A673 (cell line): ENCODE measurements around the gene MIER1. TPM values are rescaled to one million over a fixed set of nuclear protein-coding genes. Genes with fewer than 3 reads are reported as not detected.

Source experiments
- BruUV-seq: library from RNA; stranded (reverse); fragments of 400-500 nt; replicated peaks from 2 replicates; lab custom pipeline; 2021; lab: Mats Ljungman, UMichigan
- CTCF ChIA-PET: fragments of 300-600 bp; sonication (Branson Sonifier 250); formaldehyde crosslinking; loops from one replicate; lab custom pipeline; 2022; ENCODE audit warnings: antibody characterized with exemption; lab: Charles Lee
- POLR2A ChIA-PET: fragments of 300-600 bp; sonication (Branson Sonifier 250); formaldehyde crosslinking; loops from one replicate; lab custom pipeline; 2022; ENCODE audit warnings: antibody characterized with exemption; ENCODE audit not compliant: low non-redundant PET; lab: Charles Lee
- DNase-seq: peaks from one replicate; pipeline ENCODE4 v3.0.0-alpha.2; 2015; ENCODE audit warnings: low spot score
- H3K27ac ChIP-seq: fragments of 200-600 bp; sonication (generic); 2 replicates; pipeline ENCODE4 v1.5.1; 2016; ENCODE audit warnings: mixed run types, low read depth, mild to moderate bottlenecking, mixed read lengths, antibody characterized with exemption, low read length; ENCODE audit not compliant: poor library complexity, severe bottlenecking
- H3K27me3 ChIP-seq: fragments of 200-600 bp; sonication (generic); replicated peaks from 2 replicates; pipeline ENCODE4 v1.6.1; 2017; ENCODE audit warnings: mixed run types, low read depth, mild to moderate bottlenecking, mixed read lengths, antibody characterized with exemption, low read length; ENCODE audit not compliant: insufficient read depth, poor library complexity
- H3K36me3 ChIP-seq: fragments of 200-600 bp; sonication (generic); 2 replicates; pipeline ENCODE4 v1.6.1; 2016; ENCODE audit warnings: mixed run types, mild to moderate bottlenecking, mixed read lengths, antibody characterized with exemption, low read length; ENCODE audit not compliant: insufficient read depth, poor library complexity, severe bottlenecking
- H3K4me1 ChIP-seq: fragments of 200-600 bp; sonication (generic); 2 replicates; pipeline ENCODE4 v1.6.1; 2017; ENCODE audit warnings: mixed run types, mild to moderate bottlenecking, mixed read lengths, antibody characterized with exemption, low read length; ENCODE audit not compliant: insufficient read depth, poor library complexity, severe bottlenecking
- H3K4me3 ChIP-seq: fragments of 200-600 bp; sonication (generic); 2 replicates; pipeline ENCODE4 v1.5.1; 2016; ENCODE audit warnings: low read depth, mixed run types, mild to moderate bottlenecking, mixed read lengths, low read length; ENCODE audit not compliant: poor library complexity, severe bottlenecking
- H3K9me3 ChIP-seq: fragments of 200-600 bp; sonication (generic); 2 replicates; pipeline ENCODE4 v1.6.1; 2016; ENCODE audit warnings: mixed run types, low read depth, mild to moderate bottlenecking, mixed read lengths, antibody characterized with exemption, low read length; ENCODE audit not compliant: poor library complexity, severe bottlenecking
- CTCF ChIP-seq: fragments of 300-800, 200-600 bp; sonication (generic); conservative IDR thresholded peaks from 2 replicates; pipeline ENCODE4 v1.5.1; 2017; ENCODE audit warnings: low read depth, mild to moderate bottlenecking, antibody characterized with exemption, low read length, moderate library complexity, mixed read lengths
- EZH2 ChIP-seq: fragments of 200-600 bp; sonication (generic); IDR thresholded peaks from 2 replicates; pipeline ENCODE4 v1.6.1; 2017; ENCODE audit warnings: borderline replicate concordance, low read depth, mild to moderate bottlenecking, mixed read lengths, antibody characterized with exemption, low read length; ENCODE audit not compliant: poor library complexity, severe bottlenecking
- intact Hi-C: fragments of 100-400 bp; cut with micrococcal nuclease; formaldehyde crosslinking; loops from one replicate; pipeline ENCODE4 v1.10.0; 2022; ENCODE audit not compliant: unreplicated experiment
- total RNA-seq: library from RNA; stranded (reverse); gene quantifications from 2 replicates; pipeline ENCODE4 v1.2.3, GENCODE V29; 2021

The MIER1 gene
- total RNA-seq, 1 experiment from 2014 or later = 30.3 TPM

- intact Hi-C loops = no loop called here
- H3K27me3 ChIP-seq = no peaks in the 10 kb centered on the region
- TF ChIP-seq EZH2 (no peak), CTCF (no peak)
- no peak for DNase-seq
- POLR2A ChIA-PET = no interaction called here
- H3K4me3 ChIP-seq = no peak overlapping the region
- no peaks in the 10 kb centered on the region for H3K9me3 ChIP-seq
- BruUV-seq = no TSS peak
- no peak overlapping the region for H3K27ac ChIP-seq
- CTCF ChIA-PET = no interaction called here
- H3K4me1 ChIP-seq = no peaks in the 10 kb centered on the region
- peaks cover 2% of the 10 kb centered on the region for H3K36me3 ChIP-seq
Observed at GRCh38 chr1:67013573-67013972, 88.8 kb downstream of the MIER1 start.

DNA sequence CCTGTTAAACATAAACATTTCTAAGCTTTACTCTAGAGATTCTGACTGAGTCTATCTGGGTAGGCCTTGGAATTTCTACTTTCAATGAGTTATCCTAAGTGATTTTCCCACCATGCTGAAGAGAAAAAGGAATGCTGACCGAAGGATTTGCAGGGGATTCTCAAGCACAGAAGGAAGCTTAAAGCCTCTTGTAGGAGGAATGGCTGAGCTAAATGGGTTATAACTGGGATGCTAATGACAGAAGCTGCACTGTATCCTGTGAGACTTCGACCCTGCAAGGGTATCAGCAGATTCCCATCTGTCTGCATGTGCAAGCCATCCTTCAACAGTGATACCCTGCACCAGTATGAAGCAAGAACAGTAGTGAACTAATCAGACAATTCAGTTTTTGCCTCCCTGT, 93.8 kb downstream of the MIER1 start:
- no peak for DNase-seq
- Histone ChIP-seq H3K27me3 (no peaks in the 10 kb centered on the region), H3K4me1 (no peaks in the 10 kb centered on the region), H3K36me3 (peaks cover 8% of the 10 kb centered on the region), H3K27ac (no peak overlapping the region), H3K4me3 (no peak overlapping the region), H3K9me3 (no peaks in the 10 kb centered on the region)
- intact Hi-C loops = no loop called here
- no TSS peak for BruUV-seq
- ChIA-PET CTCF (no interaction called here), POLR2A (no interaction called here)
- TF ChIP-seq CTCF = no peak

DNA sequence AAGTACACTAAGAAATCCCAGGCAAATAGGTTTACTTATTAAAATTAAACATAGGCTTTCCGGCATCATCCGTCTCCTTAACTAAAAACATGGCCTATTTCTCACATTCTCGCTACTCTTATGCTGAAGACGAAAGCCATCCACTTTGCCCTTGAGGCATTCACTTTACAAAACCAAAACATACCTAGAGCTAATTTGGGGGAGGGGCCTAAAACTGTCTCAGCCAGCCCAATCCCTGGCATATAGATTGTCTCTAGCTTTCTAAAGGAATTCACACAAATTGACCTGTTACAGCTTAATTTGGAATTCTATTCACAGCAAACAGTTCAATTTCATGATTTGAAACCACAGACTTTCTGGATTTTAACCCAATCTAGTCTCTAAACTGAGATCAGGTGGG, 94.3 kb downstream of the MIER1 start:
- intact Hi-C loops = no loop called here
- no peaks in the 10 kb centered on the region for H3K27me3 ChIP-seq
- no TSS peak for BruUV-seq
- peaks cover 8% of the 10 kb centered on the region for H3K36me3 ChIP-seq
- TF ChIP-seq EZH2 = no peak
- H3K4me1 ChIP-seq = no peaks in the 10 kb centered on the region
- CTCF ChIA-PET = no interaction called here
- no peak overlapping the region for H3K27ac ChIP-seq
- POLR2A ChIA-PET = no interaction called here
- DNase-seq = no peak
- no peak overlapping the region for H3K4me3 ChIP-seq
- H3K9me3 ChIP-seq = no peaks in the 10 kb centered on the region

DNA sequence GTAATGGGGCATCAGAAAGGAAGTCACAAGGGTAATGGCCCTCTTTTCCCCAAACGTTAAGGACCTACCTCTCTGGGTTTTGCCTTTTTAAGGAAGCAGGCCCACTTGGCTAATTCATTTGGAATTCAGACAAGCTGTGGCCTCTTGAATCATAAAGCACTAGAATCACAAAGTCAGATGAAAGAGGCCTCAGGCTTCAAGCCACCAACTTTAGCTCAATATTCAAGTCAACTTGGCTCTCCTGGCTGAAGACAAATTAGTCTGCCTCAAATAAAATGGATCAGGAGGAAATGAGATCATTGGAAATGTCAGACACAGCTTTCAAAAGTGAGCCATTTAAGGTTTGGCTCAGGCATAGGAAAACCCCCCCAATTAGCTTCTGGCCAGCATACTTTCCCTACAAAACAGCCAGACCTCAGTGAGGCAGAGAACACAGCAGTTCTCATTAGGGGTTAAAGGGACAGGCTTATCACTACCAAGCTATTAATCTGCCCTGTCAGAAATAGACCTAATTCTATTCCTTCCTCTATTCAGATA, 94.9 kb downstream of the MIER1 start:
- H3K4me3 ChIP-seq = no peak overlapping the region
- H3K9me3 ChIP-seq = no peaks in the 10 kb centered on the region
- H3K4me1 ChIP-seq = no peaks in the 10 kb centered on the region
- DNase-seq = peak; percentile 60
- no TSS peak for BruUV-seq
- ChIA-PET CTCF (no interaction called here), POLR2A (no interaction called here)
- peaks cover 8% of the 10 kb centered on the region for H3K36me3 ChIP-seq
- peak overlapping the region; percentile 28 for H3K27ac ChIP-seq
- TF ChIP-seq CTCF = no peak
- no peak for TF ChIP-seq EZH2
- no peaks in the 10 kb centered on the region for H3K27me3 ChIP-seq
- intact Hi-C loops = no loop called here
